Measurements from ENCODE around the gene LRRTM2.
"Not testable (repeated sequence)": the region's sequence is repeated elsewhere in the genome, so short reads cannot be mapped to it uniquely, and the experiment has no call there.

Gene LRRTM2

DNA sequence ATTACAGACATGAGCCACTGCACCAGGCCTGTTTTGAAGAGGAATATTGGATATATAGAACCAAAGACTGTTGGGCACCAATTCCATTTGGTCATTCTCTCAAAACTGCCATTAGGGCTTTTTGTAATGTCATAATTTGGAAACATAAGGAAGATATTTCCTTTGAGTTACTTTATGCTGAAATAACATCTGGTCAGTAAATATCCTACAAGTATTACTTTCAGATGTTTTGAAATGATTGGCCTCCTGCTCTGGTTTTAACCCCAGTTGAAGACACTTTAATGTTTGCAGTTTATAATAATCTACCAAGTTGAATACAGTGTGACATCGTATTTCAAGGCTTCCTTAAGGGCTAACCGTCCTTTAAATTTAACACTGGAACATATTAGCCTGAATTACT, 33.6 kb downstream of the LRRTM2 start:
- no peak for DNase-seq (ENCODE audit: low read depth in 1 of 2, low spot score in 1 of 2)

DNA sequence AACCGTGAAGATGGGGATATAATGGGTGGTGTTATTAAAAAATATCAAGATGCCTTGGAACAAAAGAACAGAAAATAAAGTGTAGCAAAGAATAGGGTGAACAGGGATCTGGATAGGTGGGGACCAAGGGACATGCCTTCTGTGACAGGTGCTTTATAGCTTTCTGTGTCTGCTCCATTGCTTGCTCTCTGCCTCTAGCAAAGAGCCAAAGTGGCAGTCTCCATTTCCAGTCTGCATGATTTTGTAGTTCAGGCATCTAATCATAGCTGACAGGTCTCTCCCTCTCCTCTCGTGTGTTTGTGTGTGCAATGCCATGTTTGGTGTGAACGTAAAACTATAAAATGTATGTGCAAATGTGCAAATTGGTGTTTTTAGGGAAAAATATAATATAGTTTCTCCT, 35.0 kb downstream of the LRRTM2 start:
- no peak for DNase-seq (ENCODE audit: low read depth in 1 of 2, low spot score in 1 of 2)

DNA sequence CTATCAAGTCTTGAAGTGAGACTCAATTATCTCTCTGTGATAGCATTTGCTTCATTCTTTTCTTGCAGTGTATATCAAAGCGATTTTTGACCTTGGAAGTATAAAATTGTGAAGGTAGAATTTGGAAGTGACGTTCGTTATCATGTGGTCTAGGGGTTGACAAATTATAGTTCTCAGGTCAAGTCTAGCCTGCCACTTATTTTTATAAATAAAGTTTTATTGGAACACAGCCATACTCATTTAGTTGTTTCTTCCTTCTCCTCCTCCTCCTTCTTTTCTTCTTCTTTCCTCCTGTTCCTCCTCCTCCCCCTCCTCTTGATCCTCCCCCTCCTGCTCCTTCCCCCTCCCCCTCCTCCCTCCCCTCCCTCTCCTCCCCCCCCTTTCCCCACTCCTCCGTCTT, 38.0 kb downstream of the LRRTM2 start:
- DNase-seq (ENCODE audit: low read depth in 1 of 2, low spot score in 1 of 2), result no peak

DNA sequence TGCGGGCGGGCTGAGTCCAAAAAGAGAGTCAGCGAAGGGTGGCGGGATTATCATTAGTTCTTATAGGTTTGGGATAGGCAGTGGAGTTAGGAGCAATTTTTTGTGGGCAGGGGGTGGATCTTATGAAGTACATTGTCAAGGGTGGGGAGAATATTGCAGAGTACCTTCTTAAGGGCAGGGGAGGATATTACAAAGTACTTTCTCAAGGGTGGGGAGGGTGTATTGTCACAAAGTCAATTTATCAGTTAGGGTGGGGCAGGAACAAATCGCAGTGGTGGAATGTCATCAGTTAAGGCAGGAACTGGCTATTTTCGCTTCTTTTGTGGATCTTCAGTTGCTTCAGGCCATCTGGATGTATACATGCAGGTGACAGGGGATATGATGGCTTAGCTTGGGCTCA, 40.3 kb downstream of the LRRTM2 start:
- not testable (repeated sequence) for DNase-seq (ENCODE audit: low read depth in 1 of 2, low spot score in 1 of 2)

DNA sequence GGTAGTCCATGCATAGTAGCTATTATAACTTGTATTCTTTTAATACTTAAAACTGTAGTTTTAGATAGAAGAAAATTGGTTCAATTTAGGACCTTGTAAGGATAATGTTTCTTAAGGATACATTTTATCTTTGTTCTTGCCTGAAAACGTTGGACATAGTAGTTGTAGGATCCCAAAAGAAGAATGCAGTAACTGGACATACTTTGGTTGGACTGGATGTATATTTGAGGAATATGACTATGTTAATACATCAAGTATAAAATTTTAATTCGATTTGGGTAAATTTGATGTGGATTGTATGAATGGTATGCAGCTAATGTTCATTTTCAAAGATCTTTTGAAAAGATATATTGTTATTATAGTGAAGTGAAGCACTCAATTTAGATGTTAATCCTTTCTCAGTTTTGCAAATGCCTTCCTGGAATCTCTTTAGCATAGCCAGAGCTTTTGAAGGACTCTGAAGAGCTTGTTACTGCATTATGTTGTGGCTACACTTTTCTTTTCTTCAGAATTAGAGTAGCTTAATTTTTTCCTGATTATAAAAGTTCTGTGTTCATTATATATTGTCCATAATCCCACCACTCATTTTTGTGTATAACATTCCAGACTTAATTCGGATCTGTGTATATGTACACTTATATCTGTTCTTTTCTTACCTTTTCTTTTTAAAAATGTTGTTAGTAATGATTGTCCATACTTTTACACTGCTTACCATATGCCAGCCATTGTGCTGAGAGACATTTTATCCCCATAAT, 41.2 kb downstream of the LRRTM2 start:
- no peak for DNase-seq (ENCODE audit: low read depth in 1 of 2, low spot score in 1 of 2)

DNA sequence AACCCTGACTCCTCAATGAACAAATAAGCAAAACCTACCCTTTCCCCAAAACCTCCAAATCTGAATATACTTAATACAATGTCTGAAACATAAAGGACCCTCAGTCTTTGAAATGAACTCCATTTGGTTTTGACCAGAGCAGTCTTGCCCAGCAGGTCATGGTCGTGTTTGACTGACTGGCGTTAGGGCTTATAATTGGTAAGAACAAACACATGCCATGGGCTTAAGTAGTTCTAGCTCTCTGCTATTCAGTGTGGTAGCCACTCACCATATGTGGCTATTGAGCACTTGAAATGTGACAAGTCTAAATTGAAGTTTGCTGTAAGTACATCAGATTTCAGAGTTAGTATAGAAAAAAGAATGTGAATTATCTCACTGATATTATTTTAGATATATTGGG, 42.1 kb downstream of the LRRTM2 start:
- DNase-seq (ENCODE audit: low read depth in 1 of 2, low spot score in 1 of 2), result no peak

DNA sequence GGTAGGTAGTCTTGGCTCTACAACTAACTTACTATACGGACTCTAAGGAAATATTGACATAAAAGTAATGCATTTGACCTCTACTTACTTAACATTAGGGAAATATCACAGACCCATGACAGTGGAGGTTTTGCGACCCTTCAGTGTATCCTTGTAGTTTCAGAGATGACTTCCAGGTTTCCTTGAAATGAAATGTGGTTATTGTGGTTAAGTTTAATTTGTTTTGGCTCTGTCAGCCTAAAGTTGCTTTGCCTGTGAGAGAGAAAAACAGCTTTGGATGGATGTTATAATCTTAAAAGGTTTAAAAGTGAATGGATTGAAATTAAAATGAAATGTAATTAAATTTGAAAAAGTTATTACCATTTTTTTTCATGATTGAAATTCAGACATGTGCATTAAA, 42.9 kb downstream of the LRRTM2 start:
- DNase-seq (ENCODE audit: low read depth in 1 of 2, low spot score in 1 of 2), result no peak

DNA sequence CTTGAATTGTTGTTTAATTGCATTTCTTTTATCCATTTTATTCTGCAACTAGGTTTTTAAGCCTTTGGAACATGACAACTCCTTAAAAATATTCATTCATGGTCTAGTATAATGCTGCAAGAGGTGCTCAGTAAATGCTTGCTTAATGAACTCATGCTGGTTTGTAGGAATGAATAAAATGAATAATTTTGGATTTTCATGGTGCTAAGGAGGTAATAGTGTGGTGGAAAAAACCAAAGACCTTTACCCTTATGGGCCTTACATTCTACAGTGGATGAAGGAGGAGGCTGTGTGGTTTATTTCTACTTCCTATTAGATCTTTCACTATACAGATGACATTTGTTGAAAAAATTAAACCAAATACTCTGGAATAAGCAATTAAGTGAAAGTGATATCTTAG, 43.4 kb downstream of the LRRTM2 start:
- DNase-seq (ENCODE audit: low read depth in 1 of 2, low spot score in 1 of 2), result no peak

DNA sequence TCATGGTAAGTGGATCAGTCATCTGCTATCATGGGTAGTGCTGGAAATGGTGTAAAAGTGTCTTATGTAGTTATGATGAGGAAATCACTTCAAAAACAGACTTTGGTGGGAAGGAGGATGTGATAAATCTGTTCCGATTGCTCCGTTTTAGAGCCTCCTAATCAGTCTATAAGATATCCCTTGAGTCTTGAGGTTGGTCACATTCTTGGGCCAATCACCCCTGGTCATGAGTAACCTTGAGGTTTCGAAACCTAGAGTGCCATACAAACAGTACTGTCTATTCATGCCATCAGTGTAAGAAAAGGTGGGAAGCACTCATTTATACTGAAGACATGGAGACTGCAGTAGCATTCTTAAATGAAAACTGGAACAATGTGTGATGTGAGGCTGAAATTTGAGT, 45.8 kb downstream of the LRRTM2 start:
- no peak for DNase-seq (ENCODE audit: low read depth in 1 of 2, low spot score in 1 of 2)

DNA sequence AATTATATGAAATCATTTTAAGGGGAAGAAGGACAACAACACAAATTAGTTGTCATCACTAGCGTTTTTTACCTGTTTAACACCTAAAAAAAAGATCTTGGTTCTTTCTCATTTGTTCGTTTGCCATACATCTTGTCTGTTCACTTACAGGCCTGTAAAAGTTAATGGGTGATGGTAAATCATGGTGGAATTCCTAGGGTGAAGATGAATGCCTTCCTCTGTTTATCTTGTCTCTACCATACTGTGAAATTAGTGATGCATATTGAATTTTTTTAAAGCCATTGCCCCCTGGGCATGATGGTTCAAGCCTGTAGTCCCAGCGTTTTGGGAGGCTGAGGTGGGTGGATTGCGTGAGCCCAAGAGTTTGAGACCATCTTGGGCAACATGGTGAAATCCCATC, 46.6 kb downstream of the LRRTM2 start:
- DNase-seq (ENCODE audit: low read depth in 1 of 2, low spot score in 1 of 2), result no peak

DNA sequence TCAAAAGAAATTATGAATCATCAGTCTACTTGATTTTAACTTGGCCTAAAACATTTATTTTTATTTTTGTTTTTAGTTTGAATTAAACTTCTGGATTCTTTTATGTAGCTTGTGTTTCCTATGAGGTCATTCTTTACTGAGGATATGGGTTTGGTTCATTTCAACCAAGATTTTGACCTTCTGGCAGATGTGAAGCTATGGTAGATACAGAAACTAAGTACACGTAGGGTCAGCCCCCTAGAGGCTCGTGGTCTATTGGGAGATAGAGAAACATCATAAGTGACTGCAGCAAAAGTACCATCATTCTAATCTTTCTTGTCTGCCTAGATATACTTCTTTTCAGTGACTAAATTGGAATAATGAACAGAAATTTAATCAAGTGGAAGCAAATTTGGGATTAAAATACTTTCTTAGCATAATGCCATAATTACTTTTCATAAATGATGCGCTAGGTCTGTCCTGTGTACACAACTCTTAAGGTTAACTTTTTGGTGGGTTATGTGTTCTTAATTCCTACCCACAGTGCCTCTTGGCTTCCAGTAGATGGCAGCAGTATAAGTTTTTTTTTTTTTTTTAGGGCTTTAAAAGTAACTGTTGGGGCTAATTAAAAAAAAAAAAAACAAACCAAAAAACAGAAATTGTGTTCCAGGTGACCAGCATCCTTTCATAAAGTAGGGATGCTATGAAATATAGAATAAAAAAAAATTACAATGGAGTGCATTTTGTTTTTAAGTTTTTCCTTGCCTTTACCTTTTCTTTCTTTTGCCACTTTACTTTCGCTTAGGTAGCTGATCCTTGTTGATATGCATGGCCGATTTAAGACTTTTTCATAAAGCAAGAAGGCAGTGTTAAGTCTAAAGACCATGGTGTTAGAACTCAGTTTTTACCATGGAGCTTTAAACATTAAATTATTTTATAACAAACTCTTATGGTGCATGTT, 49.9 kb downstream of the LRRTM2 start:
- no peak for DNase-seq (ENCODE audit: low read depth in 1 of 2, low spot score in 1 of 2)

DNA sequence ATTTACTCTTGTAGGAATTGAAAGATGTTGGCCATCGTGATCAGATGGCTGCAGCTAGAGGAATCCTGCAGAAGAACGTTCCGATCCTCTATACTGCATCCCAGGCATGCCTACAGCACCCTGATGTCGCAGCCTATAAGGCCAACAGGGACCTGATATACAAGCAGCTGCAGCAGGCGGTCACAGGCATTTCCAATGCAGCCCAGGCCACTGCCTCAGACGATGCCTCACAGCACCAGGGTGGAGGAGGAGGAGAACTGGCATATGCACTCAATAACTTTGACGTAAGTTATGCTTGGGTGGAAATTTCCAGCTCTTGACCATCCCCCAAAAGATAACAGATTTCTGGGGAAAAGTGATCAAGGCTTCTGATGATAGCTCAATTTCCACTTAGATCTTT, 50.6 kb downstream of the LRRTM2 start:
- no peak for DNase-seq (ENCODE audit: low read depth in 1 of 2, low spot score in 1 of 2)

DNA sequence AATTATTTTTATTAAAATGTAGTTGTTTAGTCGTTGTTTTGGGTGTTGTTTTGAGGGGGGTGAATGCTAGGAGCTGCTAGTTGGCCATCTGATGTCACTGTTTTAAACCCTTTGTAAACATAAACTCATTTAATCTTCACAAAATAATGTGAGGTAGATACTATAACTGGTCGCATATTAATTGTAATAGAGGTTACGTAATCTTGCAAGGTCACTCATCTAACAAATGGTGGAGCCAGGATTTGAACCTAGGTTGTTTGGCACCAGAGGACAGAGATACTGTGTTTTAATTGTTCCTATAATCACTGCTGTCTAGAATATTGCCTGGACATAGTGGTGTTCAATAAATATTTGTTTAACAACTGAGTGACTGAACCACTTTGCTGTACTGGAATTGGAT, 54.4 kb downstream of the LRRTM2 start:
- no peak for DNase-seq (ENCODE audit: low read depth in 1 of 2, low spot score in 1 of 2)

DNA sequence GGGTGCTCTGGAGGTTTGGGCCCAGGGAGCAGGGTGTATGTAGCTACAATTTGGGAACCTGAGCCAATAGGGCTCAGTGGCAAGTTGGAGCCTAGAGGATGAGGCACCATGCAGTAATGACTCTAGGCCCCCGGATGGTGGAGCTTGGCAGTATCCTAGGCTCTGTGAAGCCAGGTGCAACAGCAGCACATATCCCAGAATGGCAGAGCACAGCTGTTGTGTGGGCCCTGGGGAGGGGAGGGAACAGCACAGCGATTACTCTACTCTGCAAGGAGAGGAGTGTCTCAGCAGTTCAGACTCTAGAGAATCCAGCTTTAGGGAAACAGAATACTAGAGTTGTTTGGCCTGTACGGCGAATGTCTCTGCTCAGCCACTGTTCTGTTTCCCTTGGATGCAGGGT, 56.1 kb downstream of the LRRTM2 start:
- no peak for DNase-seq (ENCODE audit: low read depth in 1 of 2, low spot score in 1 of 2)
